IMR-90 (cell line): ENCODE data around the gene VTN. TPM values are rescaled to one million over a fixed set of nuclear protein-coding genes. Genes with fewer than 3 reads are reported as not detected.

Experiments
- ATAC-seq: fragments of 200-7000 bp; cut with Tn5 transposase; 2 replicates; pipeline ENCODE4 v1.9.1; 2020; ENCODE audit warnings: low read depth, mild to moderate bottlenecking, moderate library complexity
- BruUV-seq: library from RNA; stranded (reverse); fragments of 400-500 nt; replicated peaks from 2 replicates; lab custom pipeline; 2021; lab: Mats Ljungman, UMichigan
- CTCF ChIA-PET: fragments of 300-600 bp; formaldehyde crosslinking; extraction: SDS; loops from one replicate; lab custom pipeline; 2021; ENCODE audit warnings: antibody characterized with exemption; lab: Yijun Ruan, JAX
- POLR2A ChIA-PET: fragments of 300-600 bp; sonication (Branson Sonifier 250); formaldehyde crosslinking; loops from one replicate; lab custom pipeline; 2022; ENCODE audit warnings: antibody characterized with exemption; ENCODE audit not compliant: unreplicated experiment; lab: Charles Lee
- DNase-seq: peaks from one replicate; pipeline ENCODE4 v3.0.0; 2013
- H2AFZ ChIP-seq: replicated peaks from 2 replicates; pipeline ENCODE3; 2013; ENCODE audit warnings: low read length, mild to moderate bottlenecking; ENCODE audit not compliant: poor library complexity
- H2AK5ac ChIP-seq: 2 replicates; pipeline ENCODE4 v1.6.1; 2013; ENCODE audit warnings: low read depth, low read length, inconsistent platforms
- H2AK9ac ChIP-seq: replicated peaks from 2 replicates; pipeline ENCODE3; 2013; ENCODE audit warnings: mild to moderate bottlenecking, low read depth, low read length, moderate library complexity; ENCODE audit not compliant: poor library complexity
- H2BK120ac ChIP-seq: 2 replicates; pipeline ENCODE4 v1.6.1; 2013; ENCODE audit warnings: low read depth, low read length, inconsistent platforms
- H2BK15ac ChIP-seq: 3 replicates; pipeline ENCODE4 v1.6.1; 2013; ENCODE audit warnings: low read depth, low read length, inconsistent platforms
- H2BK20ac ChIP-seq: 2 replicates; pipeline ENCODE4 v1.6.1; 2013; ENCODE audit warnings: low read depth, mild to moderate bottlenecking, inconsistent platforms, low read length, moderate library complexity
- H2BK5ac ChIP-seq: 2 replicates; pipeline ENCODE4 v1.6.1; 2013; ENCODE audit warnings: mild to moderate bottlenecking, low read depth, low read length, inconsistent platforms; ENCODE audit not compliant: poor library complexity, severe bottlenecking
- H3K14ac ChIP-seq: replicated peaks from 2 replicates; pipeline ENCODE4 v1.6.1; 2013; ENCODE audit warnings: low read depth, low read length, inconsistent platforms
- H3K18ac ChIP-seq: 2 replicates; pipeline ENCODE4 v1.6.1; 2013; ENCODE audit warnings: low read depth, low read length, control low read depth
- H3K23ac ChIP-seq: 2 replicates; pipeline ENCODE4 v1.6.1; 2013; ENCODE audit warnings: low read depth, low read length, inconsistent platforms
- H3K27ac ChIP-seq: 2 replicates; pipeline ENCODE4 v1.5.1; 2013; ENCODE audit warnings: mild to moderate bottlenecking, control low read depth, low read length; ENCODE audit not compliant: insufficient read depth
- H3K27me3 ChIP-seq: 2 replicates; pipeline ENCODE4 v1.6.1; 2013; ENCODE audit warnings: low read length; ENCODE audit not compliant: control insufficient read depth, insufficient read depth
- H3K36me3 ChIP-seq: 2 replicates; pipeline ENCODE4 v1.6.1; 2013; ENCODE audit warnings: low read length, mixed read lengths; ENCODE audit not compliant: control insufficient read depth, insufficient read depth
- H3K4ac ChIP-seq: 2 replicates; pipeline ENCODE4 v1.6.1; 2013; ENCODE audit warnings: low read depth, low read length, inconsistent platforms
- H3K4me1 ChIP-seq: 2 replicates; pipeline ENCODE4 v1.6.1; 2013; ENCODE audit warnings: low read length, mixed read lengths; ENCODE audit not compliant: control insufficient read depth, insufficient read depth
- H3K4me2 ChIP-seq: 2 replicates; pipeline ENCODE4 v1.6.1; 2013; ENCODE audit warnings: low read depth, mild to moderate bottlenecking, control low read depth, low read length, moderate library complexity
- H3K4me3 ChIP-seq: 2 replicates; pipeline ENCODE4 v1.5.1; 2013; ENCODE audit warnings: low read depth, mild to moderate bottlenecking, control low read depth, low read length, moderate library complexity; ENCODE audit not compliant: insufficient read depth
- H3K56ac ChIP-seq: 2 replicates; pipeline ENCODE4 v1.6.1; 2013; ENCODE audit warnings: low read length, inconsistent platforms; ENCODE audit not compliant: insufficient read depth; ENCODE audit errors: extremely low read depth
- H3K79me1 ChIP-seq, 2 experiments: 2 replicates each; pipeline ENCODE4 v1.6.1; 2013; ENCODE audit warnings: low read length in 2 of 2, inconsistent platforms in 1 of 2, low read depth in 1 of 2
- H3K9ac ChIP-seq: 2 replicates; pipeline ENCODE4 v1.6.1; 2013; ENCODE audit warnings: low read depth, low read length, control low read depth
- H3K9me1 ChIP-seq: 2 replicates; pipeline ENCODE4 v1.6.1; 2013; ENCODE audit warnings: low read length, inconsistent platforms; ENCODE audit not compliant: insufficient read depth
- H3K9me3 ChIP-seq: 2 replicates; pipeline ENCODE4 v1.6.1; 2013; ENCODE audit warnings: low read length; ENCODE audit not compliant: control insufficient read depth, insufficient read depth
- H4K20me1 ChIP-seq: 2 replicates; pipeline ENCODE4 v1.6.1; 2013; ENCODE audit warnings: low read length, inconsistent platforms; ENCODE audit not compliant: insufficient read depth
- H4K5ac ChIP-seq: 2 replicates; pipeline ENCODE4 v1.6.1; 2013; ENCODE audit warnings: mild to moderate bottlenecking, low read depth, low read length, control low read depth
- H4K8ac ChIP-seq, 2 experiments: 2 replicates each; pipeline ENCODE4 v1.6.1; 2013; ENCODE audit warnings: low read depth in 2 of 2, low read length in 2 of 2, control low read depth in 1 of 2, inconsistent platforms in 1 of 2
- H4K91ac ChIP-seq: 2 replicates; pipeline ENCODE4 v1.6.1; 2013; ENCODE audit warnings: low read depth, low read length, inconsistent platforms; ENCODE audit not compliant: insufficient read depth
- BHLHE40 ChIP-seq: fragments of 150-350 bp; IDR thresholded peaks from 2 replicates; pipeline ENCODE4 v1.6.1; 2016; ENCODE audit warnings: mild to moderate bottlenecking, low read depth, low read length
- CEBPB ChIP-seq: IDR thresholded peaks from 2 replicates; pipeline ENCODE4 v1.6.1; 2012; ENCODE audit warnings: low read depth, low read length, improper control_type of control experiment
- CHD1 ChIP-seq: IDR thresholded peaks from 2 replicates; pipeline ENCODE4 v1.6.1; 2012; ENCODE audit warnings: low read depth, low read length, improper control_type of control experiment
- CTCF ChIP-seq: conservative IDR thresholded peaks from 2 replicates; pipeline ENCODE4 v1.5.1; 2012; ENCODE audit warnings: mild to moderate bottlenecking, low read depth, low read length, improper control_type of control experiment
- ELK1 ChIP-seq: fragments of 150-350 bp; IDR thresholded peaks from 2 replicates; pipeline ENCODE4 v1.6.1; 2016; ENCODE audit warnings: low read depth, mild to moderate bottlenecking, low read length, moderate library complexity, borderline replicate concordance
- FOS ChIP-seq: fragments of 150-350 bp; IDR thresholded peaks from 2 replicates; pipeline ENCODE4 v1.6.1; 2016; ENCODE audit warnings: low read depth, low read length
- MAFK ChIP-seq: IDR thresholded peaks from 2 replicates; pipeline ENCODE4 v1.6.1; 2012; ENCODE audit warnings: low read depth, low read length, improper control_type of control experiment
- MAZ ChIP-seq: IDR thresholded peaks from 2 replicates; pipeline ENCODE4 v1.6.1; 2012; ENCODE audit warnings: low read depth, mild to moderate bottlenecking, low read length, improper control_type of control experiment, moderate library complexity, borderline replicate concordance
- MXI1 ChIP-seq: IDR thresholded peaks from 2 replicates; pipeline ENCODE4 v1.6.1; 2012; ENCODE audit warnings: low read depth, mild to moderate bottlenecking, low read length, moderate library complexity, borderline replicate concordance
- NFE2L2 ChIP-seq: fragments of 150-350 bp; IDR thresholded peaks from 2 replicates; pipeline ENCODE4 v1.6.1; 2016; ENCODE audit warnings: low read depth, mild to moderate bottlenecking, low read length
- POLR2A ChIP-seq: IDR thresholded peaks from 2 replicates; pipeline ENCODE4 v1.6.1; 2012; ENCODE audit warnings: mild to moderate bottlenecking, low read depth, low read length
- RAD21 ChIP-seq: IDR thresholded peaks from 2 replicates; pipeline ENCODE4 v1.6.1; 2012; ENCODE audit warnings: low read length, improper control_type of control experiment
- RCOR1 ChIP-seq: IDR thresholded peaks from 2 replicates; pipeline ENCODE4 v1.6.1; 2012; ENCODE audit warnings: mild to moderate bottlenecking, low read length, improper control_type of control experiment; ENCODE audit not compliant: insufficient replicate concordance
- RFX5 ChIP-seq: IDR thresholded peaks from 2 replicates; pipeline ENCODE4 v1.8.0; 2012; ENCODE audit warnings: low read depth, mild to moderate bottlenecking, low read length, moderate library complexity
- SMC3 ChIP-seq: fragments of 150-350 bp; IDR thresholded peaks from 2 replicates; pipeline ENCODE4 v1.6.1; 2016; ENCODE audit warnings: low read depth, mild to moderate bottlenecking, antibody characterized with exemption, low read length, moderate library complexity
- USF2 ChIP-seq: fragments of 150-350 bp; IDR thresholded peaks from 2 replicates; pipeline ENCODE4 v1.6.1; 2017; ENCODE audit warnings: mild to moderate bottlenecking, antibody characterized with exemption, low read length, low read depth
- WGBS, 2 experiments: methylation state at CpG; one replicate each; pipeline versions ENCODE4 v1.1.5 to v1.1.7; 2013; ENCODE audit warnings: missing lambda C conversion rate in 2 of 2; ENCODE audit not compliant: insufficient read length in 1 of 2; ENCODE audit errors: extremely low coverage in 2 of 2; 5-methylcytosine and 5-hydroxymethylcytosine counted together
- dilution Hi-C: fragments of 300-500 bp; cut with HindIII; formaldehyde crosslinking; loops from one replicate; pipeline ENCODE4 v1.14.3; 2018; ENCODE audit warnings: low sequenced_read_pairs; ENCODE audit not compliant: unreplicated experiment
- in situ Hi-C: fragments of 300-500 bp; cut with MboI; formaldehyde crosslinking; loops from 3 replicates; pipeline ENCODE4 v1.14.3; 2019; ENCODE audit warnings: low sequenced_read_pairs, inconsistent platforms, mixed read lengths
- intact Hi-C: fragments of 100-400 bp; cut with micrococcal nuclease; formaldehyde crosslinking; loops from 2 replicates; pipeline ENCODE4 v1.10.0; 2022
- polyA plus RNA-seq, 3 experiments: library from polyadenylated mRNA; depleted of rRNA; stranded (reverse); fragments of >200 nt; gene quantifications; 2 replicates each; pipeline ENCODE4 v1.2.3, GENCODE V29; 2012; ENCODE audit warnings: low replicate concordance in 1 of 3
- total RNA-seq: library from RNA; depleted of rRNA; stranded (reverse); fragments of >200 nt; gene quantifications from 2 replicates; pipeline ENCODE4 v1.2.3, GENCODE V29; 2012

VTN gene
- total and polyA plus RNA-seq, 2 of the 4 experiments (the other 2 are of a cell fraction) = 0.18 to 1.0 TPM

- no peak overlapping the region for H4K5ac ChIP-seq
- H4K8ac ChIP-seq = no peak overlapping the region
- H2BK15ac ChIP-seq = no peak overlapping the region
- no peak overlapping the region for H3K18ac ChIP-seq
- H3K9me3 ChIP-seq = no peaks in the 10 kb centered on the region
- H3K4me1 ChIP-seq = no peaks in the 10 kb centered on the region
- peaks cover 24% of the 10 kb centered on the region for H3K27me3 ChIP-seq
- H3K14ac ChIP-seq = no peak overlapping the region
- DNase-seq (peak; percentile 59), ATAC-seq (peak; percentile 95)
- H3K4me2 ChIP-seq = no peak overlapping the region
- WGBS, 2 experiments = 21% methylated on average over 5 of the region's 13 CpGs; no CpG with 5 or more reads in 1 of the 2 experiments
- ChIA-PET CTCF (interaction anchor here (0.6 to 1.3 kb wide), 9 partner anchors 10 to 523 kb away, joined by 3 to 6 read pairs (median 3); partner anchors contain the start of genes LYRM9 and SLC46A1), POLR2A (no interaction called here)
- no TSS peak for BruUV-seq
- no peaks in the 10 kb centered on the region for H3K36me3 ChIP-seq
- H3K9me1 ChIP-seq = no peaks in the 10 kb centered on the region
- dilution Hi-C loops (no loop called here), in situ Hi-C loops (no loop called here), intact Hi-C loops (loop anchor here (2.0 kb wide), 1 partner anchor 68 kb away; no protein-coding TSS in a partner anchor)
- H2AK5ac ChIP-seq = no peak overlapping the region
- H2AK9ac ChIP-seq = no peak overlapping the region
- no peak overlapping the region for H2BK120ac ChIP-seq
- no peak overlapping the region for H3K27ac ChIP-seq
- no peaks in the 10 kb centered on the region for H4K20me1 ChIP-seq
- no peak overlapping the region for H3K23ac ChIP-seq
- TF ChIP-seq POLR2A = no peak
- no peak for TF ChIP-seq MAZ
- TF ChIP-seq NFE2L2 = no peak
- no peak for TF ChIP-seq CEBPB
- peak; percentile 52 for TF ChIP-seq SMC3
- TF ChIP-seq MAFK = no peak
- TF ChIP-seq RFX5 = no peak
- TF ChIP-seq RAD21 = peak; percentile 52
- peak; percentile 69 for TF ChIP-seq CTCF
- no peak for TF ChIP-seq ELK1
- no peak for TF ChIP-seq MXI1
- TF ChIP-seq CHD1 = no peak
- TF ChIP-seq BHLHE40 = no peak
- TF ChIP-seq RCOR1 = no peak
- no peak for TF ChIP-seq FOS
- no peak for TF ChIP-seq USF2
- no peak overlapping the region for H4K91ac ChIP-seq
- H3K79me1 ChIP-seq = no peaks in the 10 kb centered on the region
- no peak overlapping the region for H3K56ac ChIP-seq
- no peak overlapping the region for H3K4me3 ChIP-seq
- H2BK20ac ChIP-seq = no peak overlapping the region
- H2BK5ac ChIP-seq = no peak overlapping the region
- H2AFZ ChIP-seq = peak overlapping the region; percentile 3
- H3K4ac ChIP-seq = no peak overlapping the region
- no peak overlapping the region for H3K9ac ChIP-seq
Observed at GRCh38 chr17:28416703-28417311, 46.7 kb upstream of the VTN start.
